Measurements from ENCODE around the gene KIF16B. TPM values are rescaled to one million over a fixed set of nuclear protein-coding genes. Genes with fewer than 3 reads are reported as not detected.

Gene KIF16B
- total RNA-seq, 1 donor from 2014 or later, result 7.0 TPM

- TF ChIP-seq CTCF (IDR thresholded peaks at IDR 0.05; ENCODE audit: insufficient read depth, low read depth, low read length), result no peak
- TF ChIP-seq EZH2 (IDR thresholded peaks at IDR 0.05; ENCODE audit: insufficient read depth, low read length), result no peak
- H3K4me1 ChIP-seq (ENCODE audit: insufficient read depth, low read length), result no peaks in the 10 kb centered on the region
- Mint-ChIP-seq H3K36me3 (ENCODE audit: low read depth, unreplicated experiment) (peaks cover 2% of the 10 kb centered on the region), H3K27me3 (ENCODE audit: low read depth, unreplicated experiment) (no peaks in the 10 kb centered on the region), H3K4me3 (ENCODE audit: unreplicated experiment) (no peak overlapping the region), H3K4me1 (ENCODE audit: low read depth, unreplicated experiment) (peaks cover 8% of the 10 kb centered on the region), H3K27ac (ENCODE audit: unreplicated experiment) (no peak overlapping the region), H3K9me3 (ENCODE audit: unreplicated experiment) (no peaks in the 10 kb centered on the region)
- DNase-seq (ENCODE audit: low read depth), result no peak
- no peak for FAIRE-seq
- no peak overlapping the region for H3K27ac ChIP-seq (ENCODE audit: low read depth, low read length)
- H4K20me1 ChIP-seq (ENCODE audit: insufficient read depth, low read length), result no peaks in the 10 kb centered on the region
- H3K27me3 ChIP-seq (ENCODE audit: insufficient read depth, low read length), result no peaks in the 10 kb centered on the region
- no peak overlapping the region for H2AFZ ChIP-seq (ENCODE audit: low read depth, low read length)
- H3K36me3 ChIP-seq (ENCODE audit: insufficient read depth, low read length), result peaks cover 2% of the 10 kb centered on the region
- no peak overlapping the region for H3K4me3 ChIP-seq (ENCODE audit: insufficient read depth, low read depth, low read length)
- H3K79me2 ChIP-seq (ENCODE audit: insufficient read depth, low read length), result no peaks in the 10 kb centered on the region
- H3K9ac ChIP-seq (ENCODE audit: low read length), result no peak overlapping the region
- no peak overlapping the region for H3K4me2 ChIP-seq (ENCODE audit: low read length)
- H3K9me3 ChIP-seq (ENCODE audit: insufficient read depth, low read depth, low read length), result no peaks in the 10 kb centered on the region
Observed at GRCh38 chr20:16405254-16405653, 168.0 kb downstream of the KIF16B start.

GRCh38 chr20:16404640-16405039 is 168.6 kb downstream of the KIF16B start:
- H3K4me1 ChIP-seq (ENCODE audit: insufficient read depth, low read length), result no peaks in the 10 kb centered on the region
- H3K36me3 ChIP-seq (ENCODE audit: insufficient read depth, low read length), result peaks cover 2% of the 10 kb centered on the region
- H3K4me3 Mint-ChIP-seq (ENCODE audit: unreplicated experiment), result no peak overlapping the region
- H3K9me3 ChIP-seq (ENCODE audit: insufficient read depth, low read depth, low read length), result no peaks in the 10 kb centered on the region
- H3K27me3 ChIP-seq (ENCODE audit: insufficient read depth, low read length), result no peaks in the 10 kb centered on the region
- peaks cover 8% of the 10 kb centered on the region for H3K4me1 Mint-ChIP-seq (ENCODE audit: low read depth, unreplicated experiment)
- H3K27ac Mint-ChIP-seq (ENCODE audit: unreplicated experiment), result no peak overlapping the region
- H3K9me3 Mint-ChIP-seq (ENCODE audit: unreplicated experiment), result no peaks in the 10 kb centered on the region
- H3K4me3 ChIP-seq (ENCODE audit: insufficient read depth, low read depth, low read length), result no peak overlapping the region
- peaks cover 5% of the 10 kb centered on the region for H3K36me3 Mint-ChIP-seq (ENCODE audit: low read depth, unreplicated experiment)
- no peaks in the 10 kb centered on the region for H3K27me3 Mint-ChIP-seq (ENCODE audit: low read depth, unreplicated experiment)
- TF ChIP-seq EZH2 (IDR thresholded peaks at IDR 0.05; ENCODE audit: insufficient read depth, low read length) (no peak), CTCF (IDR thresholded peaks at IDR 0.05; ENCODE audit: insufficient read depth, low read depth, low read length) (no peak)
- H3K4me2 ChIP-seq (ENCODE audit: low read length), result no peak overlapping the region
- DNase-seq (ENCODE audit: low read depth), result no peak
- no peak for FAIRE-seq
- H3K27ac ChIP-seq (ENCODE audit: low read depth, low read length), result no peak overlapping the region
- H3K9ac ChIP-seq (ENCODE audit: low read length), result no peak overlapping the region
- H4K20me1 ChIP-seq (ENCODE audit: insufficient read depth, low read length), result no peaks in the 10 kb centered on the region
- no peak overlapping the region for H2AFZ ChIP-seq (ENCODE audit: low read depth, low read length)
- no peaks in the 10 kb centered on the region for H3K79me2 ChIP-seq (ENCODE audit: insufficient read depth, low read length)

GRCh38 chr20:16404171-16404570 is 169.1 kb downstream of the KIF16B start:
- no peaks in the 10 kb centered on the region for H3K9me3 ChIP-seq (ENCODE audit: insufficient read depth, low read depth, low read length)
- no peak overlapping the region for H3K9ac ChIP-seq (ENCODE audit: low read length)
- H3K27ac ChIP-seq (ENCODE audit: low read depth, low read length), result no peak overlapping the region
- TF ChIP-seq CTCF (IDR thresholded peaks at IDR 0.05; ENCODE audit: insufficient read depth, low read depth, low read length) (no peak), EZH2 (IDR thresholded peaks at IDR 0.05; ENCODE audit: insufficient read depth, low read length) (no peak)
- no peaks in the 10 kb centered on the region for H3K27me3 Mint-ChIP-seq (ENCODE audit: low read depth, unreplicated experiment)
- no peaks in the 10 kb centered on the region for H3K4me1 ChIP-seq (ENCODE audit: insufficient read depth, low read length)
- H3K27ac Mint-ChIP-seq (ENCODE audit: unreplicated experiment), result no peak overlapping the region
- H3K4me1 Mint-ChIP-seq (ENCODE audit: low read depth, unreplicated experiment), result peaks cover 8% of the 10 kb centered on the region
- no peaks in the 10 kb centered on the region for H3K9me3 Mint-ChIP-seq (ENCODE audit: unreplicated experiment)
- H3K4me2 ChIP-seq (ENCODE audit: low read length), result no peak overlapping the region
- FAIRE-seq (no peak), DNase-seq (ENCODE audit: low read depth) (no peak)
- H3K4me3 ChIP-seq (ENCODE audit: insufficient read depth, low read depth, low read length), result no peak overlapping the region
- no peaks in the 10 kb centered on the region for H3K79me2 ChIP-seq (ENCODE audit: insufficient read depth, low read length)
- no peak overlapping the region for H3K4me3 Mint-ChIP-seq (ENCODE audit: unreplicated experiment)
- no peaks in the 10 kb centered on the region for H3K27me3 ChIP-seq (ENCODE audit: insufficient read depth, low read length)
- no peak overlapping the region for H2AFZ ChIP-seq (ENCODE audit: low read depth, low read length)
- H3K36me3 Mint-ChIP-seq (ENCODE audit: low read depth, unreplicated experiment), result peaks cover 5% of the 10 kb centered on the region
- H3K36me3 ChIP-seq (ENCODE audit: insufficient read depth, low read length), result peaks cover 2% of the 10 kb centered on the region
- no peaks in the 10 kb centered on the region for H4K20me1 ChIP-seq (ENCODE audit: insufficient read depth, low read length)

Measured in astrocyte (in vitro differentiated cells and primary cell).